H9 (cell line): ENCODE data around the gene PARP3. TPM values are rescaled to one million over a fixed set of nuclear protein-coding genes. Genes with fewer than 3 reads are reported as not detected.

Source experiments
- DNase-seq: peaks from one replicate; pipeline ENCODE4 v3.0.0-alpha.2; 2017
- H2AFZ ChIP-seq: one replicate; pipeline ENCODE4 v1.6.1; 2013; ENCODE audit warnings: mild to moderate bottlenecking, low read length, control low read depth, moderate library complexity
- H2AK5ac ChIP-seq: 2 replicates; pipeline ENCODE4 v1.6.1; 2013; ENCODE audit warnings: low read length, control low read depth, mixed read lengths; ENCODE audit not compliant: insufficient read length
- H2BK120ac ChIP-seq: one replicate; pipeline ENCODE4 v1.6.1; 2013; ENCODE audit warnings: low read depth, mild to moderate bottlenecking, low read length, control low read depth, inconsistent platforms; ENCODE audit not compliant: poor library complexity, severe bottlenecking
- H2BK12ac ChIP-seq: 2 replicates; pipeline ENCODE4 v1.6.1; 2013; ENCODE audit warnings: low read length, control low read depth, mixed read lengths, low read depth; ENCODE audit not compliant: insufficient read length
- H2BK15ac ChIP-seq: 2 replicates; pipeline ENCODE4 v1.6.1; 2013; ENCODE audit warnings: low read depth, low read length, control low read depth
- H2BK20ac ChIP-seq: one replicate; pipeline ENCODE4 v1.6.1; 2013; ENCODE audit warnings: low read depth, mild to moderate bottlenecking, low read length, control low read depth, inconsistent platforms; ENCODE audit not compliant: poor library complexity, severe bottlenecking
- H2BK5ac ChIP-seq: 2 replicates; pipeline ENCODE4 v1.6.1; 2013; ENCODE audit warnings: low read length, control low read depth, mixed read lengths; ENCODE audit not compliant: insufficient read length
- H3K14ac ChIP-seq: 2 replicates; pipeline ENCODE4 v1.6.1; 2013; ENCODE audit warnings: low read length, control low read depth; ENCODE audit not compliant: insufficient read depth
- H3K18ac ChIP-seq: 2 replicates; pipeline ENCODE4 v1.6.1; 2013; ENCODE audit warnings: low read depth, mild to moderate bottlenecking, mixed read lengths, low read length, control low read depth; ENCODE audit not compliant: insufficient read length
- H3K23ac ChIP-seq: 2 replicates; pipeline ENCODE4 v1.6.1; 2013; ENCODE audit warnings: low read length, control low read depth, mixed read lengths, low read depth; ENCODE audit not compliant: insufficient read length
- H3K23me2 ChIP-seq: 2 replicates; pipeline ENCODE4 v1.6.1; 2013; ENCODE audit warnings: low read depth, mild to moderate bottlenecking, mixed read lengths, low read length, control low read depth; ENCODE audit not compliant: insufficient read length, poor library complexity, severe bottlenecking
- H3K27ac ChIP-seq: 2 replicates; pipeline ENCODE4 v1.5.1; 2013; ENCODE audit warnings: low read length, control low read depth, mixed read lengths, low read depth; ENCODE audit not compliant: insufficient read length
- H3K27me3 ChIP-seq: 2 replicates; pipeline ENCODE4 v1.6.1; 2013; ENCODE audit warnings: low read length, control low read depth, inconsistent platforms; ENCODE audit not compliant: insufficient read depth
- H3K4ac ChIP-seq: 2 replicates; pipeline ENCODE4 v1.6.1; 2013; ENCODE audit warnings: low read depth, mild to moderate bottlenecking, control low read depth, inconsistent platforms, low read length, moderate library complexity
- H3K4me1 ChIP-seq: 2 replicates; pipeline ENCODE4 v1.6.1; 2013; ENCODE audit warnings: low read length, control low read depth, inconsistent platforms; ENCODE audit not compliant: insufficient read depth
- H3K4me2 ChIP-seq: 2 replicates; pipeline ENCODE4 v1.6.1; 2013; ENCODE audit warnings: low read length, control low read depth, mixed read lengths; ENCODE audit not compliant: insufficient read length, insufficient read depth
- H3K56ac ChIP-seq: 2 replicates; pipeline ENCODE4 v1.6.1; 2013; ENCODE audit warnings: low read depth, mild to moderate bottlenecking, mixed read lengths, low read length, control low read depth; ENCODE audit not compliant: insufficient read length
- H3K79me1 ChIP-seq: 2 replicates; pipeline ENCODE4 v1.6.1; 2013; ENCODE audit warnings: low read depth, mild to moderate bottlenecking, moderate library complexity, low read length, control low read depth, inconsistent platforms; ENCODE audit not compliant: insufficient read depth, poor library complexity, severe bottlenecking
- H3K79me2 ChIP-seq: 2 replicates; pipeline ENCODE4 v1.6.1; 2013; ENCODE audit warnings: low read length, control low read depth, inconsistent platforms; ENCODE audit not compliant: insufficient read depth
- H3K9ac ChIP-seq: 2 replicates; pipeline ENCODE4 v1.6.1; 2013; ENCODE audit warnings: low read length, control low read depth, mixed read lengths; ENCODE audit not compliant: insufficient read length; ENCODE audit errors: extremely low read depth
- H3K9me3 ChIP-seq: one replicate; pipeline ENCODE4 v1.6.1; 2013; ENCODE audit warnings: low read depth, low read length, inconsistent platforms; ENCODE audit not compliant: control insufficient read depth
- H3T11ph ChIP-seq: one replicate; pipeline ENCODE4 v1.6.1; 2013; ENCODE audit warnings: mild to moderate bottlenecking, low read length, control low read depth, inconsistent platforms
- H4K20me1 ChIP-seq: one replicate; pipeline ENCODE4 v1.6.1; 2013; ENCODE audit not compliant: control insufficient read depth, insufficient read length, insufficient read depth
- H4K5ac ChIP-seq: 2 replicates; pipeline ENCODE4 v1.6.1; 2013; ENCODE audit warnings: low read depth, mild to moderate bottlenecking, mixed read lengths, low read length, control low read depth; ENCODE audit not compliant: insufficient read length
- H4K8ac ChIP-seq: replicated peaks from 2 replicates; pipeline ENCODE4 v1.6.1; 2013; ENCODE audit warnings: low read length, control low read depth, mixed read lengths, low read depth; ENCODE audit not compliant: insufficient read length
- H4K91ac ChIP-seq: 2 replicates; pipeline ENCODE4 v1.6.1; 2013; ENCODE audit warnings: low read depth, mild to moderate bottlenecking, moderate library complexity, mixed read lengths, low read length, control low read depth; ENCODE audit not compliant: insufficient read length
- H3K27ac Mint-ChIP-seq, 3 experiments: 2 replicates in 2 of 3; 3 replicates in 1 of 3; pipeline ENCODE4 v1.8.0; 2020 to 2021; ENCODE audit warnings: mixed read lengths in 3 of 3, mild to moderate bottlenecking in 1 of 3, moderate library complexity in 1 of 3
- H3K27me3 Mint-ChIP-seq: 2 replicates; pipeline ENCODE4 v1.8.0; 2021; ENCODE audit warnings: low read depth, mild to moderate bottlenecking, moderate library complexity, mixed read lengths
- H3K36me3 Mint-ChIP-seq, 3 experiments: 2 replicates in 2 of 3; 3 replicates in 1 of 3; pipeline ENCODE4 v1.8.0; 2020 to 2021; ENCODE audit warnings: low read depth in 3 of 3, mixed read lengths in 3 of 3; ENCODE audit not compliant: insufficient read depth in 1 of 3
- H3K4me1 Mint-ChIP-seq, 2 experiments: 2 replicates each; pipeline ENCODE4 v1.8.0; 2020; ENCODE audit warnings: mixed read lengths in 2 of 2
- H3K4me3 Mint-ChIP-seq, 2 experiments: 2 replicates in 1 of 2; 3 replicates in 1 of 2; pipeline ENCODE4 v1.8.0; 2020 to 2021; ENCODE audit warnings: mild to moderate bottlenecking in 2 of 2, mixed read lengths in 2 of 2, moderate library complexity in 1 of 2
- H3K9me3 Mint-ChIP-seq, 2 experiments: 2 replicates in 1 of 2; 3 replicates in 1 of 2; pipeline ENCODE4 v1.8.0; 2020; ENCODE audit warnings: mild to moderate bottlenecking in 2 of 2, mixed read lengths in 2 of 2, moderate library complexity in 1 of 2
- CTCF ChIP-seq: fragments of 200-600 bp; sonication (generic); conservative IDR thresholded peaks from 3 replicates; pipeline ENCODE4 v1.8.0; 2021; ENCODE audit warnings: antibody characterized with exemption, mild to moderate bottlenecking
- WGBS: extraction: QIAGEN DNeasy Blood & Tissue Kit; methylation state at CpG from one replicate; pipeline ENCODE4 v1.1.7; 2013; ENCODE audit warnings: missing lambda C conversion rate, low lambda C conversion rate, mixed read lengths; ENCODE audit not compliant: insufficient read length; ENCODE audit errors: extremely low coverage; 5-methylcytosine and 5-hydroxymethylcytosine counted together
- total RNA-seq: library from RNA; stranded (reverse); gene quantifications from 2 replicates; pipeline ENCODE4 v1.2.1, GENCODE V29; 2021

The PARP3 gene
- total RNA-seq, 1 experiment from 2014 or later, result 1.3 TPM

- peak overlapping the region; percentile 70 to 98 (median 94); a peak in 6 of 7 replicates for H3K27ac Mint-ChIP-seq
- peaks cover 0 to 5% (median 2%) of the 10 kb centered on the region in 3 experiments; a peak in 4 of 7 replicates for H3K36me3 Mint-ChIP-seq
- H3K9ac ChIP-seq, result peak overlapping the region; percentile 71
- H3K79me2 ChIP-seq, result no peaks in the 10 kb centered on the region
- H3K18ac ChIP-seq, result peak overlapping the region; percentile 71
- H3K4me1 ChIP-seq, result peaks cover 11% of the 10 kb centered on the region; the same call in 1 of the 2 replicates
- no CpG with 5 or more reads among the region's 11 CpGs for WGBS
- no peak for TF ChIP-seq CTCF
- no peak overlapping the region for H4K5ac ChIP-seq
- peaks cover 11% of the 10 kb centered on the region for H3K23me2 ChIP-seq
- peaks cover 41 to 63% of the 10 kb centered on the region in 2 experiments for H3K4me1 Mint-ChIP-seq
- peak overlapping the region; percentile 80 to 89 for H3K4me3 Mint-ChIP-seq
- peaks cover 29% of the 10 kb centered on the region for H3K27me3 Mint-ChIP-seq
- H3K79me1 ChIP-seq, result no peaks in the 10 kb centered on the region
- DNase-seq, result peak; percentile 74
- no peak overlapping the region for H4K91ac ChIP-seq
- H2AFZ ChIP-seq, result no peak overlapping the region
- H3K9me3 Mint-ChIP-seq, result no peaks in the 10 kb centered on the region
- no peak overlapping the region for H3K56ac ChIP-seq
- peak overlapping the region; percentile 74 for H2BK120ac ChIP-seq
- H4K20me1 ChIP-seq, result no peaks in the 10 kb centered on the region
- peak overlapping the region; percentile 73; the same call in 1 of the 2 replicates for H3K4ac ChIP-seq
- H3K27ac ChIP-seq, result no peak overlapping the region
- no peak overlapping the region for H4K8ac ChIP-seq
- no peaks in the 10 kb centered on the region for H3K9me3 ChIP-seq
- H3T11ph ChIP-seq, result no peak overlapping the region
- H2BK20ac ChIP-seq, result no peak overlapping the region
- H2AK5ac ChIP-seq, result no peak overlapping the region
- H3K27me3 ChIP-seq, result no peaks in the 10 kb centered on the region
- no peak overlapping the region for H3K23ac ChIP-seq
- H3K4me2 ChIP-seq, result peak overlapping the region; percentile 29
- H2BK5ac ChIP-seq, result no peak overlapping the region
- H2BK12ac ChIP-seq, result no peak overlapping the region
- peak overlapping the region; percentile 59; the same call in 1 of the 2 replicates for H3K14ac ChIP-seq
- no peak overlapping the region for H2BK15ac ChIP-seq
Measured at GRCh38 chr3:51968170-51968775, 26.1 kb downstream of the PARP3 start.
